ENCODE measurements around the gene BLVRA. TPM values are rescaled to one million over a fixed set of nuclear protein-coding genes. Genes with fewer than 3 reads are reported as not detected.

BLVRA gene
- total RNA-seq, 2 experiments from 2014 or later, result 15.7 TPM

DNA sequence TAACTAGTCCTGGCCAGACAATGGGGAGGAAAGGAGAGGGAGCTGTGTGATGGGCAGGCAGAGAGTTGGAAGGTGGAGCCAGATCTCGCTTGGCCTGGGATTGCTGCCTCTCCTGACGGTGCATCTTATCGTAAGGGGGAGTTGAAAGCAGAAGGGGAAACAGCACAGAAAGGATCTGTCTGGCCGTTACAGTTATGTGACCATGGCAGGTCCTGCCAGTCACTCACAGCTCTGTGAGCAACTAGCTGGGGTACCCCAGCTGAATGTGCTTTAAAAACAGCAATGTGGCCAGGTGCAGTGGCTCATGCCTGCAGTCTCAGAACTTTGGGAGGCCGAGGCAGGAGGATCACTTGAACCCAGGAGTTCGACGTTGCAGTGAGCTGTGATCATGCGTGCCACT, 8.1 kb downstream of the BLVRA start:
- no peak for ATAC-seq (ENCODE audit: poor library complexity)
- intact Hi-C loops (cut with DNase I, micrococcal nuclease), result no loop called here
- ChIA-PET POLR2A (no interaction called here), CTCF (interaction anchor here (0.6 kb wide), 1 partner anchor 16 kb away, joined by 3 read pairs; no protein-coding TSS in a partner anchor)
- Histone ChIP-seq H3K4me1 (ENCODE audit: insufficient read depth, low read length) (peaks cover 14% of the 10 kb centered on the region), H3K27me3 (ENCODE audit: control insufficient read depth in 1 of 2, insufficient read depth in 2 of 2, low read length in 2 of 2) (no peaks in the 10 kb centered on the region), H3K9me3 (ENCODE audit: control insufficient read depth in 1 of 2, insufficient read depth in 1 of 2, low read length in 2 of 2) (no peaks in the 10 kb centered on the region), H3K36me3 (ENCODE audit: insufficient read depth, low read length) (peaks cover 5% of the 10 kb centered on the region), H3K27ac (ENCODE audit: low read depth in 1 of 2, low read length in 2 of 2) (no peak overlapping the region), H3K4me3 (ENCODE audit: low read length) (no peak overlapping the region)
- Mint-ChIP-seq H3K27ac (no peak overlapping the region), H3K4me1 (ENCODE audit: low read depth) (peaks cover 29% of the 10 kb centered on the region), H3K9me3 (no peaks in the 10 kb centered on the region), H3K27me3 (no peaks in the 10 kb centered on the region), H3K36me3 (ENCODE audit: low read depth) (peaks cover 9% of the 10 kb centered on the region), H3K4me3 (no peak overlapping the region)
- TF ChIP-seq, protein P1, sequence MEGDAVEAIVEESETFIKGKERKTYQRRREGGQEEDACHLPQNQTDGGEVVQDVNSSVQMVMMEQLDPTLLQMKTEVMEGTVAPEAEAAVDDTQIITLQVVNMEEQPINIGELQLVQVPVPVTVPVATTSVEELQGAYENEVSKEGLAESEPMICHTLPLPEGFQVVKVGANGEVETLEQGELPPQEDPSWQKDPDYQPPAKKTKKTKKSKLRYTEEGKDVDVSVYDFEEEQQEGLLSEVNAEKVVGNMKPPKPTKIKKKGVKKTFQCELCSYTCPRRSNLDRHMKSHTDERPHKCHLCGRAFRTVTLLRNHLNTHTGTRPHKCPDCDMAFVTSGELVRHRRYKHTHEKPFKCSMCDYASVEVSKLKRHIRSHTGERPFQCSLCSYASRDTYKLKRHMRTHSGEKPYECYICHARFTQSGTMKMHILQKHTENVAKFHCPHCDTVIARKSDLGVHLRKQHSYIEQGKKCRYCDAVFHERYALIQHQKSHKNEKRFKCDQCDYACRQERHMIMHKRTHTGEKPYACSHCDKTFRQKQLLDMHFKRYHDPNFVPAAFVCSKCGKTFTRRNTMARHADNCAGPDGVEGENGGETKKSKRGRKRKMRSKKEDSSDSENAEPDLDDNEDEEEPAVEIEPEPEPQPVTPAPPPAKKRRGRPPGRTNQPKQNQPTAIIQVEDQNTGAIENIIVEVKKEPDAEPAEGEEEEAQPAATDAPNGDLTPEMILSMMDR (IDR thresholded peaks at IDR 0.05), result no peak
- DNase-seq, result no peak

DNA sequence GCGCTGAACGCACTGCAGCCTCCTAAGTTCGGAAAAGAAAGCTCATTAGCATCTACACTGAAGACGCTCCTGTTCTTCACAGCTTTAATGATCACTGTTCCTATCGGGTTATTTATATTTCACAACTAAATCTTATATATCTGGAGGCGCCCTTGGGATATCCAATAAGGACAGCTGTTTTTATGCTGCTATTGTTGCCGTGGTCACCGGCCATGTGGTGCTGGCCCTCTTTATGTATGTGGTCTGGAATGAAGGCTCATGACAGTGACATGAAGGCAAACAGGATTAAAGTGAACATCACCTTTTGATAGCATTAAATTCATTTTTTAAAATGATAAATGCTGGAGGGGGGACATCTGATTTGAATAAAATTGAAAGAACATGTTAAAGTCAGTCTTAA, 8.8 kb downstream of the BLVRA start:
- DNase-seq (no peak), ATAC-seq (ENCODE audit: poor library complexity) (no peak)
- Mint-ChIP-seq H3K27ac (no peak overlapping the region), H3K9me3 (no peaks in the 10 kb centered on the region), H3K36me3 (ENCODE audit: low read depth) (peaks cover 17% of the 10 kb centered on the region), H3K4me3 (no peak overlapping the region), H3K4me1 (ENCODE audit: low read depth) (peaks cover 23% of the 10 kb centered on the region), H3K27me3 (no peaks in the 10 kb centered on the region)
- H3K4me3 ChIP-seq (ENCODE audit: low read length), result no peak overlapping the region
- peaks cover 8% of the 10 kb centered on the region for H3K36me3 ChIP-seq (ENCODE audit: insufficient read depth, low read length)
- H3K9me3 ChIP-seq (ENCODE audit: control insufficient read depth in 1 of 2, insufficient read depth in 1 of 2, low read length in 2 of 2), result no peaks in the 10 kb centered on the region
- POLR2A ChIA-PET, result no interaction called here
- CTCF ChIA-PET, result interaction anchor here (0.6 kb wide), 1 partner anchor 16 kb away, joined by 3 read pairs; no protein-coding TSS in a partner anchor
- intact Hi-C loops (cut with DNase I, micrococcal nuclease), result no loop called here
- H3K27ac ChIP-seq (ENCODE audit: low read depth in 1 of 2, low read length in 2 of 2), result no peak overlapping the region
- H3K27me3 ChIP-seq (ENCODE audit: control insufficient read depth in 1 of 2, insufficient read depth in 2 of 2, low read length in 2 of 2), result no peaks in the 10 kb centered on the region
- H3K4me1 ChIP-seq (ENCODE audit: insufficient read depth, low read length), result peaks cover 14% of the 10 kb centered on the region
- TF ChIP-seq, protein P1 (IDR thresholded peaks at IDR 0.05), result no peak

GRCh38 chr7:43768201-43768886, 9.9 kb downstream of the BLVRA start:
- Mint-ChIP-seq H3K9me3 (no peaks in the 10 kb centered on the region), H3K27ac (no peak overlapping the region), H3K36me3 (ENCODE audit: low read depth) (peaks cover 26% of the 10 kb centered on the region), H3K27me3 (no peaks in the 10 kb centered on the region), H3K4me3 (no peak overlapping the region), H3K4me1 (ENCODE audit: low read depth) (peaks cover 17% of the 10 kb centered on the region)
- no peak for ATAC-seq (ENCODE audit: poor library complexity)
- Histone ChIP-seq H3K9me3 (ENCODE audit: control insufficient read depth in 1 of 2, insufficient read depth in 1 of 2, low read length in 2 of 2) (no peaks in the 10 kb centered on the region), H3K27ac (ENCODE audit: low read depth in 1 of 2, low read length in 2 of 2) (no peak overlapping the region), H3K36me3 (ENCODE audit: insufficient read depth, low read length) (peaks cover 14% of the 10 kb centered on the region), H3K4me1 (ENCODE audit: insufficient read depth, low read length) (peaks cover 11% of the 10 kb centered on the region), H3K27me3 (ENCODE audit: control insufficient read depth in 1 of 2, insufficient read depth in 2 of 2, low read length in 2 of 2) (no peaks in the 10 kb centered on the region), H3K4me3 (ENCODE audit: low read length) (no peak overlapping the region)
- TF ChIP-seq, protein P1 (IDR thresholded peaks at IDR 0.05), result no peak
- intact Hi-C loops (cut with DNase I, micrococcal nuclease), result no loop called here
- ChIA-PET POLR2A (no interaction called here), CTCF (no interaction called here)
- DNase-seq, result no peak
